Right cardiac atrium (tissue), 5 donors: ENCODE data around the gene OR2Z1. TPM values are rescaled to one million over a fixed set of nuclear protein-coding genes. Genes with fewer than 3 reads are reported as not detected.

Experiments
- ATAC-seq, 2 donors: fragments of 200-7000 bp; cut with Tn5 transposase; one replicate each; pipeline versions ENCODE4 v1.8.0 to v1.9.1; 2020; ENCODE audit warnings: moderate library complexity in 2 of 2, mild to moderate bottlenecking in 1 of 2
- DNase-seq, 3 donors: peaks; one replicate each; pipeline ENCODE4 v3.0.0-alpha.2; 2020
- H3K27ac ChIP-seq: one replicate; pipeline ENCODE4 v1.5.1; 2013; ENCODE audit warnings: mild to moderate bottlenecking, low read length, control low read depth, moderate library complexity
- H3K27me3 ChIP-seq: one replicate; pipeline ENCODE4 v1.6.1; 2013; ENCODE audit not compliant: control insufficient read depth, insufficient read depth
- H3K4me1 ChIP-seq: one replicate; pipeline ENCODE4 v1.6.1; 2013; ENCODE audit warnings: low read length; ENCODE audit not compliant: control insufficient read depth, insufficient read depth
- H3K4me3 ChIP-seq: one replicate; pipeline ENCODE4 v1.5.1; 2013; ENCODE audit warnings: low read length, control low read depth
- H3K9me3 ChIP-seq: one replicate; pipeline ENCODE4 v1.6.1; 2013; ENCODE audit warnings: low read length; ENCODE audit not compliant: control insufficient read depth
- WGBS: extraction: QIAGEN DNeasy Blood & Tissue Kit; methylation state at CpG from one replicate; pipeline ENCODE4 v1.1.7; 2013; 5-methylcytosine and 5-hydroxymethylcytosine counted together
- intact Hi-C, 4 donors: fragments of 100-400 bp; cut with DNase I; formaldehyde crosslinking; loops; one replicate each; pipeline versions ENCODE4 v1.11.0 to v1.14.0; 2022 to 2023
- polyA plus RNA-seq: library from polyadenylated mRNA; stranded (reverse); fragments of 200-250 nt; gene quantifications from one replicate; pipeline ENCODE4 v1.2.3, GENCODE V29; 2013
- total RNA-seq, 4 donors: library from RNA; stranded (reverse); fragmentation: NEBNext Ultra II Directional; extraction: Animal tissue kit (Norgen Biotek cat#: 25700); gene quantifications; one replicate each; pipeline ENCODE4 v1.2.1, GENCODE V29; 2021
- donor health status: healthy with polysubstance abuse.
- donor health status: DM: no; HTN: yes; CAD: no.
- donor health status: DM: no; HTN: no; CAD: no.
- donor health status: DM: no; HTN: yes; CAD: no; lungs with severe emphysema.
- donor health status: DM: yes; HTN: yes; CAD: no.

OR2Z1 gene
- total and polyA plus RNA-seq, 5 donors: not detected

DNA sequence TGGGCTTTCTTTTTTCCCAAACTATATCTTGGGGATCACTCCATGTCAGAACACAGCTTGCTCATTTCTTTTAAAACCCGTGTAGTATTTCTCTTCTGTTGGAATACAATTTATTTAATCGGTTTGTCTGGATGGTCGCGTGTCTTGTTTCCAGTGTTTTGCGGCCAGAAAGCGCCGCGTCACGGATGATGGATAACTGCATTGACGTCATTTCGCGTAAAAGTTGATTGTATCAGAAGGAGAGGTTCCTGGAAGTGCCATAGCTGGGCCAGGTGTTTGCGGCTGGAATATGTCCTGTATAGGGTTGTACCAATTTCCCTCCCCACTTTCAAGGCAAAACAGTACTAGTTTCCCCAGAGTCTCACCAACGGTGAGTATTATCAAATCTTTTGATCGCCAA lies 32.5 kb upstream of the OR2Z1 start:
- intact Hi-C loops: no loop called here
- no peaks in the 10 kb centered on the region for H3K9me3 ChIP-seq
- ATAC-seq: no peak
- no peaks in the 10 kb centered on the region for H3K27me3 ChIP-seq
- H3K4me3 ChIP-seq: no peak overlapping the region
- H3K27ac ChIP-seq: no peak overlapping the region
- no peaks in the 10 kb centered on the region for H3K4me1 ChIP-seq
- 93% methylated on average over 15 of the region's 15 CpGs for WGBS
- DNase-seq: no peak

DNA sequence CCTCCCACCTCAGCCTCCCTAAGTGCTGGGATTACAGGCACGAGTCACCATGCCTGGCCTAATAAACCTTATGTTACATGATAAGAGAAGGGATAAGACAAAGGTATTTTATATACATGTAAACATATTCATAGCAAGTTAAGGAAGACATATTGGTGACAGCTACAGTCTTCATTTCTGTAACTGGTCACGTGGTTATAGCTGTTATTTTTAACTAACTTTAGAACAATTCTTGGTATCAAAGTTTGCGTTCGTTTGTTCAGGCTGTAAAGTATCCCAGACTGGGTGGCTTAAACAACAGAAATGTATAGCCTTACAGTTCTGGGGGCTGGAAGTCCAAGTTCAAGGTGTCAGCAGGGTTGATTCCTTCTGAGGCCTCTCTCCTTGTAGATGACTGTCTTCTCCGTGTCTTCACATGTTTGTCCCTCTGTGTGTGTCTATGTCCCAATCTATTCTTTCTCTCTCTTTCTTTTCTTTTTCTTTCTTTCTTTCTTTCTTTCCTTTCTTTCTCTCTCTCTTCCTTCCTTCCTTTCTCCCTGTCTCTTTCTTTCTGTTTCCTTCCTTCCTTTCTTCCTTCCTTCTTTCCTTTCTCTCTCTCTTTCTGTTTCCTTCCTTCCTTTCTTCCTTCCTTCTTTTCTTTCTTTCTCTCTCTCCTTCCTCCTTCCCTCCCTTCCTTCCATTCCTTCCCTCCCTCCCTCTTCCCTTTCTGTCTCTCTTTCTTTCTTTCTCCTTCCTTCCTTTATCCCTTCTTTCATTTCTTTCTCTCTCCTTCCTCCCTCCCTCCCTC lies 30.5 kb upstream of the OR2Z1 start:
- intact Hi-C loops: no loop called here
- Histone ChIP-seq H3K9me3 (no peaks in the 10 kb centered on the region), H3K27me3 (no peaks in the 10 kb centered on the region), H3K27ac (no peak overlapping the region), H3K4me1 (no peaks in the 10 kb centered on the region), H3K4me3 (no peak overlapping the region)
- no peak for ATAC-seq
- 41% methylated on average over 5 of the region's 5 CpGs for WGBS
- DNase-seq: no peak

DNA sequence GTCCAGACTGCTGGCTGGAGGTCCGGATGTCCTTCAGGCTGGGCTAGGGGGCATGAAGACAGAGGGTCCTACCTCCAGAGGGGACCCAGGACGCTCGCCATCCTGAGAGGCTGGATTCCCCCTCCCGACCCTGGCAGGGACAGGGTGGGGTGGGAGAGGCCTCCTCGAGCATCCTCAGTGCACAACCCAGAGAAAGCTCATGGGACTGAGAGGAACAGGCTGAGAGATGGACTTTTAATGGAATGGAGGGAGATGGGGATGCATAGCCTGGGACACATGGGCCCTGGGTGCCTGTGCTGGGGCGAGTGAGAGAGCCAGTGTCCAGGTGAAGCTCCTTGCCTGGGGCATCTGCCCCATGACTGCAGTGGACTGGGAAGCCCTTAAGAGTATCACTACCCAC lies 25.9 kb upstream of the OR2Z1 start:
- Histone ChIP-seq H3K9me3 (no peaks in the 10 kb centered on the region), H3K4me3 (no peak overlapping the region), H3K27me3 (no peaks in the 10 kb centered on the region), H3K4me1 (no peaks in the 10 kb centered on the region), H3K27ac (no peak overlapping the region)
- 63% methylated on average over 6 of the region's 6 CpGs for WGBS
- ATAC-seq (no peak), DNase-seq (no peak)
- intact Hi-C loops: no loop called here

- ATAC-seq: no peak
- H3K4me3 ChIP-seq: no peak overlapping the region
- H3K9me3 ChIP-seq: no peaks in the 10 kb centered on the region
- intact Hi-C loops: no loop called here
- no peak for DNase-seq
- no peaks in the 10 kb centered on the region for H3K4me1 ChIP-seq
- H3K27ac ChIP-seq: no peak overlapping the region
- 74% methylated on average over 6 of the region's 6 CpGs for WGBS
- no peaks in the 10 kb centered on the region for H3K27me3 ChIP-seq
These were observed 25.5 kb upstream of the OR2Z1 start for GRCh38 chr19:8695911-8696310.

- no peak for DNase-seq
- Histone ChIP-seq H3K27me3 (no peaks in the 10 kb centered on the region), H3K27ac (no peak overlapping the region), H3K4me3 (no peak overlapping the region), H3K9me3 (no peaks in the 10 kb centered on the region), H3K4me1 (no peaks in the 10 kb centered on the region)
- intact Hi-C loops: no loop called here
- WGBS: 53% methylated on average over 1 of the region's 1 CpG
- ATAC-seq: no peak
These were observed 24.4 kb upstream of the OR2Z1 start for GRCh38 chr19:8696993-8697392.

- H3K27me3 ChIP-seq: no peaks in the 10 kb centered on the region
- 66% methylated on average over 60 of the region's 60 CpGs for WGBS
- no peak overlapping the region for H3K27ac ChIP-seq
- H3K4me3 ChIP-seq: no peak overlapping the region
- ATAC-seq: no peak
- intact Hi-C loops: no loop called here
- no peaks in the 10 kb centered on the region for H3K9me3 ChIP-seq
- H3K4me1 ChIP-seq: no peaks in the 10 kb centered on the region
- DNase-seq: peak in 1 of 3 donors; percentile 17
These were observed 23.6 kb upstream of the OR2Z1 start for GRCh38 chr19:8697671-8698432.

DNA sequence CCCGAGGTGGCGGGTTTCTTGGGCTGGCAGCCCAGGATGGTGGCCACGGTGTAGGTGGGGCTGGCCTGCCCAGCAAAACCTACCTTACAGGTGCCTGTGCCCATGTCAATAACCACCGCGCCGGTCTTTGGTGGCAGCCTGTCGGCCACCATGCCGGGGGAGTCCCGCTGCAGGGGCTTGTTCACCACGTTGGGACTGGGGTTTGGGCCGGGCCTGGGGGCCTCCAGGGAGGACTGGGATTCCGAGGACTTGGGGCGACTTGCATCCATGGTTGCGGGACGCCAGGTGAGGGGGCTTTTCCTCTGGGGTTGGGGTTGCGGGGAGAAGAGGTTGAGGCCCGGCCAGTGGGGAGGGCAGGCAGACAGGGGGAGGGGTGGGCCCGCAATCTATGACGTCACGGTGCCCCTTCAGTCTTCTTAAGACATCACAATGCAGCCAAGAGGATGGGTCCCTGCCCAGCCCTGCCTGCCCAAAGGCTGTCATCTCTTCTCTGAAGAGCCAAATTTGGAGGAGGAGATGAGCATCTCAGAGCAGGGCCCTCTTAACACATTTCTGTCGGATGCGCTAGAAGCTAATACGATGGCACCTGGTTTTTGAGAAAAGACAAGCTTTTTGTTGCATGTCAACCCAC lies 22.9 kb upstream of the OR2Z1 start, which contains the start of gene ACTL9:
TSS of gene ACTL9 (minus strand) at position 363 of the 631 bp plus-strand sequence. CDS start at position 269, 94 bp downstream.
- ATAC-seq (peak in 1 of 2 donors; percentile 25), DNase-seq (no peak)
- Histone ChIP-seq H3K4me1 (no peaks in the 10 kb centered on the region), H3K27me3 (no peaks in the 10 kb centered on the region), H3K4me3 (no peak within 1 kb of the TSS), H3K27ac (no peak within 1 kb of the TSS), H3K9me3 (no peaks in the 10 kb centered on the region)
- WGBS: 62% methylated on average over 23 of the region's 23 CpGs
- intact Hi-C loops: no loop called here

DNA sequence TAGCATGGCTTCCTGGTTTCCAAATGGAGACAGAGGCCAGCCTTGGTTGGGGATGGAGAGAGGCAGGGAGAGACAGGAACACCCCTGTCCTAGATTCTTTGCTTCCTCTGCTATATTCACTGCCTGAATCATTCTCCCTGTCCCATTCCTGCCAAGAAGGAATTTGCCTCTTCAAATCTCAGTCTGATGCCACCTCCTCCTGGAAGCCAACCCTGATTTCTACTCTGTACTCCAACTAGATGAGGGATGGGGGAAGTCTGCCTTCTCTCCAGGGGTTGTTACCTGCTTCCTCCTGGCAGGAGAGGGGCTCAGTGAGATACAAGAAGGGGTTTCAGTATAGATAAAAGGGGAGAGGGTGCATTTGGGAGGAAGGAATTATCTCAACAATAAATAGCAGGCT lies 21.5 kb upstream of the OR2Z1 start:
- no peaks in the 10 kb centered on the region for H3K27me3 ChIP-seq
- DNase-seq (no peak), ATAC-seq (no peak)
- H3K9me3 ChIP-seq: no peaks in the 10 kb centered on the region
- no peaks in the 10 kb centered on the region for H3K4me1 ChIP-seq
- no peak overlapping the region for H3K4me3 ChIP-seq
- intact Hi-C loops: no loop called here
- H3K27ac ChIP-seq: no peak overlapping the region

GRCh38 chr19:8700956-8701355 lies 20.5 kb upstream of the OR2Z1 start:
- Histone ChIP-seq H3K4me3 (no peak overlapping the region), H3K4me1 (no peaks in the 10 kb centered on the region), H3K27me3 (no peaks in the 10 kb centered on the region), H3K9me3 (no peaks in the 10 kb centered on the region), H3K27ac (no peak overlapping the region)
- no peak for ATAC-seq
- 75% methylated on average over 2 of the region's 2 CpGs for WGBS
- no peak for DNase-seq
- intact Hi-C loops: no loop called here

- Histone ChIP-seq H3K9me3 (no peaks in the 10 kb centered on the region), H3K4me1 (no peaks in the 10 kb centered on the region), H3K4me3 (no peak overlapping the region), H3K27me3 (no peaks in the 10 kb centered on the region), H3K27ac (no peak overlapping the region)
- WGBS: 36% methylated on average over 5 of the region's 5 CpGs
- intact Hi-C loops: no loop called here
- ATAC-seq (no peak), DNase-seq (no peak)
These were observed 19.1 kb upstream of the OR2Z1 start for GRCh38 chr19:8702350-8702749.

DNA sequence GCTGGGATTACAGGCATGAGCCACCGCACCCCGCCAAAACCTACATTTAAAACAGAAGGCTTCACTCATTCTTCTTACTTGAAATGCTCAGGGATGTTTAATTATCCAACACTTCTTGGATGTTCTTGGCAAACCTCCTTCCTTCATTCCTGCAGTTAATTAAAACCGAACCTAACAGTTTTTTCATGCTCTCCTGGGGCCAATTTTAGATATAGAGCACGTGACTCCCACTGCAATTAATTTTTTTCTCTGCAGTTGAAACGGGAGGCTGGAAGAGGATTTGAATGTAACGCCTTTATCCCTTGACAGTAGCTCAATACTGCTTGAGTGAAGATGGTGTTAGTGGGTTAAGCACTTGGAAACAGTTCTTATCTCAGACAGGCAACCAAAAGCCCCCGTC lies 18.2 kb upstream of the OR2Z1 start:
- Histone ChIP-seq H3K27ac (no peak overlapping the region), H3K27me3 (no peaks in the 10 kb centered on the region), H3K9me3 (no peaks in the 10 kb centered on the region), H3K4me1 (no peaks in the 10 kb centered on the region), H3K4me3 (no peak overlapping the region)
- DNase-seq: no peak
- WGBS: 38% methylated on average over 7 of the region's 7 CpGs
- intact Hi-C loops: no loop called here
- no peak for ATAC-seq
